ENCODE data around the gene ABHD2. TPM values are rescaled to one million over a fixed set of nuclear protein-coding genes. Genes with fewer than 3 reads are reported as not detected.

ABHD2 gene
- total and polyA plus RNA-seq, 2 experiments from 2014 or later, result 5.2 to 15.2 TPM

GRCh38 chr15:89187986-89188514 is 99.8 kb downstream of the ABHD2 start:
- Mint-ChIP-seq H3K27me3 (ENCODE audit: insufficient read depth, low read depth, poor library complexity) (peaks cover 2% of the 10 kb centered on the region), H3K36me3 (ENCODE audit: low read depth) (peaks cover 13% of the 10 kb centered on the region), H3K4me1 (no peaks in the 10 kb centered on the region), H3K9me3 (no peaks in the 10 kb centered on the region), H3K27ac (no peak overlapping the region), H3K4me3 (no peak overlapping the region)
- DNase-seq (ENCODE audit: low spot score) (no peak), ATAC-seq (no peak)
- no peaks in the 10 kb centered on the region for H3K79me2 ChIP-seq (replicated peaks; ENCODE audit: insufficient read depth)
- H3K27me3 ChIP-seq (ENCODE audit: insufficient read depth), result no peaks in the 10 kb centered on the region
- no peak overlapping the region for H3K27ac ChIP-seq (ENCODE audit: low read depth)
- H3K36me3 ChIP-seq (ENCODE audit: insufficient read depth), result no peaks in the 10 kb centered on the region; the same call in 1 of the 2 replicates
- TF ChIP-seq CREB1 (CRISPR knock-in tag; IDR thresholded peaks at IDR 0.05; ENCODE audit: low read depth) (no peak), ZNF331 (CRISPR knock-in tag; IDR thresholded peaks at IDR 0.05; ENCODE audit: low read depth) (no peak), EZH2 (IDR thresholded peaks at IDR 0.05; ENCODE audit: low read depth, unreplicated experiment) (no peak), JUNB (IDR thresholded peaks at IDR 0.05; ENCODE audit: unreplicated experiment) (no peak), ZNF114 (CRISPR knock-in tag; IDR thresholded peaks at IDR 0.05) (no peak), POLR2AphosphoS5 (IDR thresholded peaks at IDR 0.05; ENCODE audit: low read depth) (no peak), EZH2phosphoT487 (IDR thresholded peaks at IDR 0.05; ENCODE audit: unreplicated experiment) (no peak), STAT1 (IDR thresholded peaks at IDR 0.05; ENCODE audit: unreplicated experiment) (no peak), ZNF462 (CRISPR knock-in tag; IDR thresholded peaks at IDR 0.05) (no peak), REST (IDR thresholded peaks at IDR 0.05; ENCODE audit: unreplicated experiment) (no peak), NANOG (IDR thresholded peaks at IDR 0.05; ENCODE audit: borderline replicate concordance) (no peak)
- TF ChIP-seq, protein P1, sequence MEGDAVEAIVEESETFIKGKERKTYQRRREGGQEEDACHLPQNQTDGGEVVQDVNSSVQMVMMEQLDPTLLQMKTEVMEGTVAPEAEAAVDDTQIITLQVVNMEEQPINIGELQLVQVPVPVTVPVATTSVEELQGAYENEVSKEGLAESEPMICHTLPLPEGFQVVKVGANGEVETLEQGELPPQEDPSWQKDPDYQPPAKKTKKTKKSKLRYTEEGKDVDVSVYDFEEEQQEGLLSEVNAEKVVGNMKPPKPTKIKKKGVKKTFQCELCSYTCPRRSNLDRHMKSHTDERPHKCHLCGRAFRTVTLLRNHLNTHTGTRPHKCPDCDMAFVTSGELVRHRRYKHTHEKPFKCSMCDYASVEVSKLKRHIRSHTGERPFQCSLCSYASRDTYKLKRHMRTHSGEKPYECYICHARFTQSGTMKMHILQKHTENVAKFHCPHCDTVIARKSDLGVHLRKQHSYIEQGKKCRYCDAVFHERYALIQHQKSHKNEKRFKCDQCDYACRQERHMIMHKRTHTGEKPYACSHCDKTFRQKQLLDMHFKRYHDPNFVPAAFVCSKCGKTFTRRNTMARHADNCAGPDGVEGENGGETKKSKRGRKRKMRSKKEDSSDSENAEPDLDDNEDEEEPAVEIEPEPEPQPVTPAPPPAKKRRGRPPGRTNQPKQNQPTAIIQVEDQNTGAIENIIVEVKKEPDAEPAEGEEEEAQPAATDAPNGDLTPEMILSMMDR (conservative IDR thresholded peaks at IDR 0.05; ENCODE audit: low read depth in 2 of 2), result no peak
- no peak overlapping the region for H3K4me2 ChIP-seq
- no peaks in the 10 kb centered on the region for H3K4me1 ChIP-seq (ENCODE audit: insufficient read depth)
- H3K4me3 ChIP-seq, result no peak overlapping the region
- no peaks in the 10 kb centered on the region for H4K20me1 ChIP-seq (replicated peaks; ENCODE audit: insufficient read depth)
- H3K9me2 ChIP-seq (ENCODE audit: insufficient read depth), result no peaks in the 10 kb centered on the region
- H3F3A ChIP-seq (replicated peaks; ENCODE audit: low read depth), result no peaks in the 10 kb centered on the region
- no peak overlapping the region for H2AFZ ChIP-seq

Measured in GM23338 (cell line).